Stimulated activated naive CD4-positive, alpha-beta T cell treated with Interleukin-2 at 50 U/mL for 16 hours (primary cell): ENCODE results near the gene ARF4.
"Not testable (repeated sequence)": the region's sequence is repeated elsewhere in the genome, so short reads cannot be mapped to it uniquely, and the experiment has no call there.

Experiments used
- DNase-seq: peaks from one replicate; lab custom pipeline; 2025; lab: John Stamatoyannopoulos, UW

The ARF4 gene

DNA sequence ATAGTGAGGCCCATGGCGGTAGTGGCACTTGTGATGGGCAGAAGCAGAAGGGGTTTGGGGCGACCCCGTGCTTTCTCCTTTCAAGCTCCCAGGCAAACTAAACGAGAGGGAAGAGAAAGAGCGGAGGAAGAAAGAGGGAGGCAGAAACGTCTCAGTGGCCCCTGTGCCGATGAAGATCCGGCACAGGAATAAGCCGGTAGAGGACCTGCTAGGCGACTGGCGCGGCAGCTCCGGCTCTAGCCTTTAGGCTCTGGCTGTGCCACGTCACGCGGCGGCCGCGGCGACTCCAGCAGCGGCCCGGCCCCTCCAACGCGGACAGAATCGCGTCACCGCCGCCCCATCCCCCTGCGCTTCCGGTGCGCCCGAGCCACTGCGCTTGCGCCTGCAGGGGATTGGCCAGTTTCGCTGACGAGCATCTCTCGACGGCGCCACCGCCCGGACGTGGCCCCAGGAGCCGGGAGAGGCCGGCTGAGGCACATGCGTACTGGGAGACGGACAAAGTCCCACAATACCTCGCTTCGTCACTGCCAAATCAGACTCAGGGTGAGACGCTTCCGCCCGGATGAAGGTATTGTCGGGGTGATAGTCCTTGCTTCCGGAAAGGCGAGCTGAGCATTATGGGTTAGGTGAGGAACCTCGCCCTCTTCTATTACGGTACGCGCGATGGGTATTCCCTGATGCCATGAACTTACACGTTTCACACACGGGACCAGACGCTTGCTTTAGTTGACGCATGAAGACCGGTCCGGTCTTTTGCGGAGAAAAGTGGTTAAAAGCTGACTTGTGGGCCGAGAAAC lies at the start of gene ARF4:
TSS of gene ARF4 (minus strand) at position 218 of the 797 bp plus-strand sequence. CDS start at position 14, 204 bp downstream.
- peak; percentile 99 for DNase-seq

- DNase-seq = no peak
Measured at GRCh38 chr3:57646723-57647122, 49.6 kb upstream of the ARF4 start.

DNA sequence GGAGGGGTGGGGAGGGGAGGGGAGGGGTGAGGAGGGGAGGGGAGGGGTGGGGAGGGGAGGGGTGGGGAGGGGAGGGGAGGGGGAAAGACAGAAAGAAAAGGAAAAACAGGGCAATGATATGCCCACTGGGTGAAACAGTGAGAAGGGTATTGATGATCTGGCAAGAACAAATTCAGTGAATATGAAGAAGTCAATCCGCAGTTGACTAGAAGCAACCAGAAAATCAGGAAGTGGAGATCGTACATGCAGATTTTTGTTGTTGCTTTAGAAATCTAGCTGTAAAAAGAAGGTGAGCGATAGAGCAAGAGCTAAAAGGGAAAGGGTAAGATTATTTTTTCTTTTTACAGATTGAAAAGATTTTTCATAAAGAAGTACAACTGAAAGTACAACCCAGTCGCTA lies 47.6 kb upstream of the ARF4 start:
- no peak for DNase-seq

DNA sequence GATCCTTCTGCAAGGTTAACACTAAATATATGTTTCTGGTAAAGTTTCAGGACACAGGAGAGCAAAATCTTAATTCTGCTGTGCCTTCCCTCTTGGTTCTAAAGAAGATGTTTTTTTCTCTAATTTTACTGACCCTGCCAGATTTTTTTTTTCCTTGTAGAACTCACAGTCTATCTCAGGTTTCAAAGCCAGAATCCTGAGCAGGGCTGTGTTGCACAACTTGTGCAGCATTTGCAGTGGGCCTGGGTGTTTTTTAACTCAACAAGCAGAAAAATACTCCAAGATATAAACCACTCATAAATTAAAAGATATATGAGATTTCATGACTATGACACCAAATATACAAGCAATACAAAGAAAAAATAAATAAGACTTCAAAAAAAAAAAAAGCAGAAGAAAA lies 40.2 kb upstream of the ARF4 start:
- no peak for DNase-seq

GRCh38 chr3:57634259-57634658 lies 37.1 kb upstream of the ARF4 start:
- DNase-seq = not testable (repeated sequence)

DNA sequence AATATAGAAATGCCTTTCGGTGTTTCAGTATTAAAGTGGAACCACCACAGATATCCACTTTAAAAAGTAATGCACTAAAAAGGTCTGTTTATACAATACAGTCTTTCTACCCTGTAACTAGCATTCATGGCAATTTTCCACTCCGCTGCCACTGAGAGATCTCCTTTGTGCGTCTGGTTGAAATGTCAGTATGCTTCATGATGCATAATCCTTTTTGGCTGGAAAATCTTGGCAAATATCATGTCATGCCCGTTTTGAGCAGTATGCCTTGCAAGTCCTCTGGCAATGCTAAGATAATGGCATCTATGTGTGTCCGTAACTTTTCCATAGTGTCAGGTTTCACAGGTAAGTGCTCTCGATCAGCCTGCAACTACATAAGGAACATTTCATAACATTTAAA lies 30.8 kb upstream of the ARF4 start:
- no peak for DNase-seq

DNA sequence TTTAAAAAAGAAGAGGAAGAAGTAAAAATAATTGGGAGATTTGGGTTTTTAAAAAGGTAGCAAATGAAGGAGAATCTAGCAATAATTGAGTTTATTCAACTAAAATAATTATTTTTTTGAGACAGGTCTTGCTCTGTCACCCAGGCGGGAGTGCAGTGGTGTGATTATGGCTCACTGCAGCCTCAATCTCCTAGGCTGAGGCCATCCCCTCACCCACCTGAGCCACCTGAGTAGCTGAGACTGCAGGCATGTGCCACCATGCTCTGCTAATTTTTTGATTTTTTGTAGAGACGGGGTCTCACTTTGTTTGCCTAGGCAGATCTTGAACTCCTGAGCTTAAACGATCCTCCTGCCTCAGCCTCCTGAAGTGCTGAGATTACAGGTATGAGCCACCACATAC lies 27.7 kb upstream of the ARF4 start:
- no peak for DNase-seq

DNA sequence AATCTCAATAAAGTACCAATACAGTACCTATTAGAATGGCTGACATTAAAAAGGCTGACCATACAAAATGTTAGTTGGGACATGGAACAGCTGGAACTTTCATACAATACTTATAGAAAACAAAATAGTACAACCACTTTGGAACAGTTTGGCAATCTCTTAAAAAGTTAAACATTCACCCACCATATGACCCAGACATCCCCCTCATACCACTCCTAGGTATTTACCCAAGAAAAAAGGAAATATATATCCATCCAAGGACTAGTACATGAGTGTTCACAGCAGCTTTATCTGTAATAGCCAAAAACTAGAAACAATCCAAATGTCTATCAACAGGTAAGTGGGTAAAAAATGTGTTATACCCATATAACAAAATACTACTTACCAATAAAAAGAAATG lies 25.2 kb upstream of the ARF4 start:
- DNase-seq = no peak

DNA sequence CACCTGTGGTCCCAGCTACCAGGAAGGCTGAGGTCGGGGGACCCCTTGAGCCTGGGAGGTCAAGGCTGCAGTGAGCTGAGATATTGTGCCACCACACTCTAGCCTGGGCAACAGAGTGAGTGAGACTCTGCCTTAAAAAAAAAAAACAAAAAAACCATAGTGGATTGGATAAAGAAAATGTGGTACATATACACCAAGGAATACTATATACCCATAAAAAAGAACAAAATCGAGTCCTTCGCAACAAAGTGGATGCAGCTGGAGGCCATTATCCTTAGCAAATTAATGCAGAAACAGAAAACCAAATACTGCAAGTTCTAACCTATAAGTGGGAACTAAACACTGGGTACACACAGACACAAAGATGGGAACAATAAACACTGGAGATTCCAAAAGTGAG lies 20.6 kb upstream of the ARF4 start:
- DNase-seq = no peak

- no peak for DNase-seq
Measured at GRCh38 chr3:57616233-57616632, 19.1 kb upstream of the ARF4 start.

- DNase-seq = not testable (repeated sequence)
Measured at GRCh38 chr3:57611870-57612269, 14.7 kb upstream of the ARF4 start.

DNA sequence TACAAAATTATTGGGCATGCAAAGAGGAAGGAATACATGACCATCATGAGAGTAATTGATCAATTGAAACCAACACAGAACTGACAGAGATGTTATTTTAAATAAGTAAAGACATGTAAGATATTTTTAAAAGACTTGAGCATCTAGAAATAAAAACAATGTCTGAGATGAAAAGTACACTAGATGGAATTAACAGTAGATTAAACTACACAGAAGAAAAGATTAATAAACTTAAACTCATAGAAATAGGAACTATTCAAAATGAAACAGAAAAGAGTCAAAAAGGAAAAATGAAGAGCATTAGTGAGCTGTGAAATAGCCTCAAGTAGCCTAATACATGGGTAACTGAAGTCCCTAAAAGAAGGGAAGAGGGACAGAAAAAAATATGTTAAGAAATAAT lies 8.5 kb upstream of the ARF4 start:
- no peak for DNase-seq

DNA sequence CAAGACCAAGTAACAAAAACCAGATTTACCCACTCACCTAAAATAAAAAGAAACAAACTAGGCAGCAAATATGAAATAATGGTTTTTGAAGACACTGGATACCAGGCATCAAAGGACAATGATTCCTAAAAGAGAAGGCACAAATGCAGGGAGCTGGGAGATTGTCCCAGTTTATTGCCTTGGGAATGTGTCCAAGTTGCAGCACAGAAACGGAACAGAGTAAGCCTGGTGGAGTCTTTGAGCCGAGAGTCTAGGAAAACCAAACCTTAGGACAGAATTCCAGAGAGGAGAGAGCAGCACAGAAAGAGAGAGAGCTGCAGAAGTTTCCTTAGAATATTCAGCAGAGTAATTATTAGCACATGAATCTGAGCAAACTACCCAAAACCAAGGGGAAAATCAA lies 7.8 kb upstream of the ARF4 start:
- no peak for DNase-seq

DNA sequence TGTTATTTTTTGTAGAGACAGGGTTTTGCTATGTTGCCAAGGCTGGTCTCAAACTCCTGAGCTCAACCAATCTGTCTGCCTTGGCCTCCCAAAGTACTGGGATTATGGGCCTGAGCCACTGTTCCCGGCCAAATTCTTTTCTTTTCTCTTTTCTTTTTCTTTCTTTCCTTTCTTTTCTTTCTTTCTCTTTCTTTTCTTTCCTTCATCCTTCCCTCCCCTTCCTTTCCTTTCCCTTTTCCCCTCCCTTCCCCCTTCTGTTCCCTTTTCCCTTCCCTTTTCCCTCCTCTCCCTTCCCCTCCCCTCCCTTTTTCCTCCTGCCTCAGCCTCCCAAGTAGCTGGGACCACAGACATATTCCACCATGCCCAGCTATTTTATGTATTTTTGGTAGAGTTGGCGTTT lies 3.1 kb upstream of the ARF4 start:
- DNase-seq = no peak

- no peak for DNase-seq
Measured at GRCh38 chr3:57598765-57599360, 1.7 kb upstream of the ARF4 start.

GRCh38 chr3:57596495-57597126 lies 533 bp downstream of the ARF4 start:
- peak; percentile 59 for DNase-seq

- DNase-seq = no peak
Measured at GRCh38 chr3:57594576-57594975, 2.6 kb downstream of the ARF4 start.

DNA sequence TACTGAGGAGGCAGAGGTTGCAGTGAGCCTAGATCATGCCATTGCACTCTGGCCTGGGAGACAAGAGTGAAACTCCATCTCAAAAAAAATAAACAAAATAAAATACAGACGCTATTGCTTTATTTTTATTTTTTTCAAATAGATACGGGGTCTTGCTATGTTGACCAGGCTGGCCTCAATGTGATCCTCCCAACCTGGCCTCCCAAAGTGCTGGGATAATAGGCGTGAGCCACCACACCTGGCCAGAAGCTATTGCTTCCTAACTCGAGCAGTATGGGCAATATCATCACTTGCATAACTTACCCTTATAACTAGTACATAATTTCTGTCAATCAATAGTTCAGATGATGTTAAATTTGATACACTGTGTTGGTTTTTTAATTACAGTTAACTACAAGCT lies 3.0 kb downstream of the ARF4 start:
- no peak for DNase-seq

DNA sequence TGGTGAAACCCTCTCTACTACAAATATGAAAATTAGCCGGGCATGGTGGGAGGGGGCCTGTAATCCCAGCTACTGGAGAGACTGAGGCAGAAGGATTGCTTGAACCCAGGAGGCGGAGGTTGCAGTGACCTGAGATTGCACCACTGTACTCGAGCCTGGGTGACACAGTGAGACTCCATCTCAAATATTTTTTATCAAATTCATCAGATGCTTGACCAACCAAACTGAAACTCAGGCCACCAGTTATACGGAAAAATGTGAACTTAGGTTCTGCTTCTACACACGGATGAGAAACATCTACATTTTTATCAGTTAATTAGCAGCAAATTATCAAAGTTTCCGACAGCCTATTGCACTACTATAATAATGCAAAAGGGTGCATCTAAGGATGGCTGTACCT lies 4.8 kb downstream of the ARF4 start:
- no peak for DNase-seq

GRCh38 chr3:57587905-57588304 lies 9.2 kb downstream of the ARF4 start:
- no peak for DNase-seq

DNA sequence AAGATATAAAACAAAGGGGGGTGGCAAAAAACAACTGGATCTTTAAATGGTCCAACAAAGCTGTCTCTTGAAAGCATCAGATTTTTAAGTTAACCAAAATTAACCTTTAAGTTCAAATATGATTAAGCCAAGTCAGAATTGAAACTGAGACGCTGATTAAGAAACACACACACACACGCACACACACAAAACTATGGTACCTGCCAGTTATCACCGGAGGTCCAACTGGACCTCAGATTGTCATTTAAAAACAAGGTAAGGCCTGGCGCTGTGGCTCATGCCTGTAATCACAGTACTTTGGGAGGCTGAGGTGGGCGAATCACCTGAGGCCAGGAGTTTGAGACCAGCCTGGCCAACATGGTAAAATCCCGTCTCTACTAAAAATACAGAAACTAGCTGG lies 10.4 kb downstream of the ARF4 start:
- no peak for DNase-seq

- no peak for DNase-seq
Measured at GRCh38 chr3:57583544-57583943, 13.6 kb downstream of the ARF4 start.

GRCh38 chr3:57582474-57583168 lies 14.5 kb downstream of the ARF4 start:
- no peak for DNase-seq
